ENCODE data around the gene RGS14. TPM values are rescaled to one million over a fixed set of nuclear protein-coding genes. Genes with fewer than 3 reads are reported as not detected.

Gene RGS14
- total RNA-seq, 1 donor from 2014 or later, result 4.1 TPM

GRCh38 chr5:177377851-177378776, 20.4 kb downstream of the RGS14 start:
- no peak for DNase-seq (ENCODE audit: low read depth)

DNA sequence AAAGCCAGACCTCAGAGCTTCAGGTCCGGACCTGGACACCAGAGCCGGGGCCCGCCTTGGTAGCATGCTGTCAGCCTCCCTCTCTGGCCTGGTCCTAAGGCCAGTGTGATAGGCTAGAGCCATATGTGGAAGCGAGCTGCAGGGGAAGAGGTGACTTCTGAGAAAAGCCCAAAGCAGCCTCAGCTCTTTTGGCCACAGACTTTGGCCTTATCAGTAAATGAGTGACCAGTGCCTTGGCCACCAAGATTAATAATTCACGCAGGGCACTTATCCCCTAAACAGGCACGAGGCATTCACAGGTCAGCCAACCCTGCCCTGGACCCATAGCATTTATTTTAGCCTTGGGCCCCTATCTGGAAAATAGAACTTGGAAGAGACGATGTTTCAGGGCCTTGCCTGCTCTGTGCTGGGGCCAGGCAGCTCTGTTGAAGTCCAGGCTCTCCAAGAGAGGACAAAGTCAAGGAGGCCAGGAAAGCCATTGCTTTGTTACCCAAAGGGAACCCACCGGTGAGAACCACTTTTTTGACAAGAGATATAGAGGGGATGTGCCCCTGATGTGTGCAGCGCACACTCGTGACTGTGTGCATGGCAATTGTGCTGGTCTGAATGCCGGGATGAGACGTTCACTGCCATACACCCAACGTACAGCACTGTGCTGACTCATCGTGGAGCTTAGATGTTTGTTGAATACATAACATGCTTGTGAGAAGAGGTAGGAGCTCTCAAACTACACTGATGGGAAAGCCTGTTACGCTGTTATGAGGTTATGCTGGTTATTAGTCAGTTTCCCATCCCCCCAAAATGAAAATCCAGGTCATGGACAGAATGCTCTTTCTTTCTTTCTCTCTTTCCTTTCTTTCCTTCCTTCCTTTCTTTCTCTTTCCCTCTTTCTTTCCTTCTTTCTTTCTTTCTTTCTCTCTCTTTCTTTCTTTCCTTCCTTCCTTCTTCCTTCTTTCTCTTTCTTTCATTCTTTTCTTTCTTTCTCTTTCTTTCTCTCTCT, 21.5 kb downstream of the RGS14 start:
- DNase-seq (ENCODE audit: low read depth), result no peak

DNA sequence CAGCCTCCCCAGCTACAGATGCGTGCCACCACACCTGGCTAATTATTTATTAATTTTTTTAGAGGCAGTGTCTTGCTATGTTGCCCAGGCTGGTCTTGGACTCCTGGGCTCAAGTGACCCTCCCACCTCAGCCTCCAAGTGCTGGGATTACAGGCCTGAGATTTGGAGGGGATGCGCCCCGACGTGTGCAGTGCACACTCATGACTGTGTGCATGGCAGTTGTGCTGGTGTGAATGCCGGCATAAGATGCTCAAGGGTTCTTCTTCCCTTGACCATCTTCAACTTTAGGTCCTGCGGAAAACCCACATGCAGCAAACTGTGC, 23.0 kb downstream of the RGS14 start:
- no peak for DNase-seq (ENCODE audit: low read depth)

- DNase-seq (ENCODE audit: low read depth), result peak; percentile 35
These were observed 24.8 kb downstream of the RGS14 start for GRCh38 chr5:177382423-177383029.

DNA sequence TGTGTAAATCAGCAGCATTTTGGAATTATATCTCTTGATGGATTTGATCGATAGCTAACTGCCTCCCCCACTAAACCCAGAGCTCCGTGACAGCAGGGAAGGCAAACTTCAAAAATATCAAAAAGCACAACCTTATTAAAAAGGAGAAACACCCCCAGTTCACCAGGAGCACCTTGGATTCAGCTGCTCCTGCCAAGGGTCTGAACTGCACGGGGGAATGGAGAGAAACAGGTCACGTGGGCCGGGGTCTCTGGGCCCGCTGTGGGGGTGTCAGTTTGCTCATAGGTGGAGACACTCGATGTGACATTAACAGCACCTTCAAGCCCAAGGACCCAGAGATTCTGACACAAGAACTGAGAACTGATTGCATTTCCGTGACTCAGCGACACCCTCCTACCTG, 25.5 kb downstream of the RGS14 start:
- no peak for DNase-seq (ENCODE audit: low read depth)

- DNase-seq (ENCODE audit: low read depth), result no peak
These were observed 26.4 kb downstream of the RGS14 start, which contains the start of gene SLC34A1 for GRCh38 chr5:177384134-177384533. Gene SLC34A1, plus strand, starts transcription at chr5:177384434. Its CDS starts 1,308 bp downstream, at chr5:177385742.

DNA sequence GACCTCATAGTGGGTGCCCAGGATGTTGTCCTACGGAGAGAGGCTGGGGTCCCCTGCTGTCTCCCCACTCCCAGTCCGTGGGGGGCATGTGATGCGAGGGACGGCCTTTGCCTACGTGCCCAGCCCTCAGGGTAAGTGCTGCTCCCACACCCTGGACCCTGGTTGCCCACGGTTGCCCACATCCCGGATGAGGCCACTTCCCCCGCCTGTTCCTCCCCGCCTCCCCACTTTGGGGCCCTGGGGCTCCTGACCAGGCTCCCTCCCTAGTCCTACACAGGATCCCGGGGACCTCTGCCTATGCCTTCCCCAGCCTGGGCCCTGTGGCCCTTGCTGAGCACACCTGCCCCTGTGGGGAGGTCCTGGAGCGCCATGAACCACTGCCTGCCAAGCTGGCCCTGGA, 28.0 kb downstream of the RGS14 start:
- no peak for DNase-seq (ENCODE audit: low read depth)

DNA sequence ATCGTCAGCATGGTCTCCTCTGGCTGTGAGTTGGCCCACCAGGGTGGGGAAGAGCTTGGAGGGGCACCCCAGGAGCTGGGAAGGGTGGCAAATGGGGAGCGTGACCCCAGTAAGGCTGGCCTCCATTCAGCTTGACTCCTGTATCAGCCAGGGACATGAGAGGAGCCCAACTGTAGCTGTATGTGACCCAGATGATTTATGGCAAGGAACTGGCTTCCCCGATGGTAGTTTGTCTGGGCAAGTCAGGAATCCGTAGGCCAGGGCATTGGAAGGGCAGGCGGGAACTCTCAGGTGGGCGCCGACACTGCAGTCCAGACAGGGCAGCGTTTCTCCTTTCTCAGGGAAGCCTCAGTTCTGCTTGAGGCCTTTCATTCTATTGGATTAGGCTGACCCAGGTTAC, 28.8 kb downstream of the RGS14 start:
- no peak for DNase-seq (ENCODE audit: low read depth)

GRCh38 chr5:177387405-177387804, 29.7 kb downstream of the RGS14 start:
- no peak for DNase-seq (ENCODE audit: low read depth)

GRCh38 chr5:177388521-177389052, 30.9 kb downstream of the RGS14 start:
- DNase-seq (ENCODE audit: low read depth), result no peak

GRCh38 chr5:177389241-177390169, 31.8 kb downstream of the RGS14 start:
- peak; percentile 48 for DNase-seq (ENCODE audit: low read depth)

GRCh38 chr5:177390363-177391300, 32.9 kb downstream of the RGS14 start:
- DNase-seq (ENCODE audit: low read depth), result peak; percentile 86

DNA sequence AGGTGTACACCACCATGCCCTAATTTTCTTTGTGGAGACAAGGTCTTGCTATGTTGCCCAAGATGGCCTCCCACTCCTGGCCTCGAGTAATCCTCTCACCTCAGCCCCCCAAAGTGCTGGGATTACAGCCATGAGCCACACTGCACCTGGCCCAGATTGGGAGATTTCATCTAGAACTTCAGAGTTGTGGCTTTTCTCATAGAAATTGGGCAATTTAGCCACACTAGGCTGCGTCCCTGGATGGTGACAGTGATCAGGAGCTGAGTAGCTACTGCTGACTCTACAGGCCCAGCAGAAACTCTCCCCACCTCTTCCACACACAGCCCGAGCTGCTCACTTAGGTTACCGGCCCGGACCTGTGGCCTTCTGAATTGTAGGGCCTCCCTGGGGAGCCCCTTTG, 35.0 kb downstream of the RGS14 start:
- no peak for DNase-seq (ENCODE audit: low read depth)

GRCh38 chr5:177393206-177393765, 35.6 kb downstream of the RGS14 start:
- DNase-seq (ENCODE audit: low read depth), result no peak

DNA sequence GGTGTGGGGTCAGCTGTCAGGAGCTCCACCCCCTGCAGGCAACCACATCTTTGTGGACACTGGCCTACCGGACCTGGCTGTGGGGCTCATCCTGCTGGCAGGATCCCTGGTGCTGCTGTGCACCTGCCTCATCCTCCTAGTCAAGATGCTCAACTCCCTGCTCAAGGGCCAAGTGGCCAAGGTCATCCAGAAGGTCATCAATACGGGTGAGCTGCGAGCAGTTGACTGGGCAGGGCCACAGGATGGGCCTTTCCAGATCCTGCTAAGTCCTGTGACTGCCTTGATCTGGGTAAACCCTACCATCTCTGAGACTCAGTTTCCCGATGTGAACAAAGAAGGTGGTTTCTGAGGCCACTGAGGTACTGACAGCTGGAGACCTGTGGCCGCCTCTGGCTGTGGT, 36.3 kb downstream of the RGS14 start:
- no peak for DNase-seq (ENCODE audit: low read depth)

DNA sequence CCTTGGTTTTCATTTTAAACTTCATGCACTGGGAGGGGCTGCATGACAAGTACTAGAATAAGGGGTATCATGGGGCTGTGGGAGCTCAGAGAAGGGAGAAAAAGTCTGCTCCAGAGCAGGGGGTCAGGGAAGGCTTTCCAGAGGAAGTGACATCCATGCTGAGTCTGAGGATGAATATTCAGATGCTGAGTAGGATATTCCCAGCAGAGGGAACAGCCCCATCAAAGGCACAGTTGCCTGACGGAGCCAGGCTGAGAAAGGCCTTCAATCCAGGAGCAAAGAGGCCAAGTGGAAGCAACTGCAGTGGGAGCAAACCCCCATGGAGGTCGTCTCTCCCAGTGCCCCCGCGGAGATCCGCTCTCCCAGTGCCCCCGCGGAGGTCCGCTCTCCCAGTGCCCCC, 38.4 kb downstream of the RGS14 start:
- no peak for DNase-seq (ENCODE audit: low read depth)

DNA sequence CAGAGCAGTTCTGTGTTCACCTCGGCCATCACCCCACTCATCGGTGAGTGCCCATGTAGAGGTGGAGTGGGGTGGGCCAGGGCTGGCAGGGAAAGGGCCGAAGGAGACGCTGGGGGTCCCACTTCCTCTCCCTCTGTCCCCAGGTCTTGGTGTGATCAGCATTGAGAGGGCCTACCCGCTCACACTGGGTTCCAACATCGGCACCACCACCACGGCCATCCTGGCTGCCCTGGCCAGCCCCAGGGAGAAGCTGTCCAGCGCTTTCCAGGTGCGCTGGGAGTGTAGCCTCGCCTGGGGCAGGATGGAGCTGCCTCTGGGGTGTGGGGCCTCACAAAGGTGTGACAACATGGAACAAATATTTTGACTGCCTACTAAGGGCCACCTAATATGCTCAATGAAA, 39.1 kb downstream of the RGS14 start:
- no peak for DNase-seq (ENCODE audit: low read depth)

GRCh38 chr5:177397875-177398390, 40.2 kb downstream of the RGS14 start:
- DNase-seq (ENCODE audit: low read depth), result no peak
